Endothelial cell of umbilical vein (primary cell): Measurements from ENCODE around the gene RYR3.

ENCODE experiments used
- CTCF ChIP-seq, 2 donors: IDR thresholded peaks; 1 replicate in 1 of 2; 2 replicates in 1 of 2; pipeline ENCODE4 v1.5.1; 2011; ENCODE audit warnings: low read length in 2 of 2, mild to moderate bottlenecking in 2 of 2, moderate library complexity in 2 of 2, control low read depth in 1 of 2, inconsistent platforms in 1 of 2, low read depth in 1 of 2; ENCODE audit not compliant: insufficient read depth in 1 of 2; ENCODE audit errors: extremely low read depth in 1 of 2
- EZH2 ChIP-seq: IDR thresholded peaks from 2 replicates; pipeline ENCODE4 v1.6.1; 2012; ENCODE audit warnings: borderline replicate concordance, low read depth, mild to moderate bottlenecking, moderate library complexity, low read length, inconsistent platforms; ENCODE audit not compliant: severe bottlenecking
- JUN ChIP-seq: IDR thresholded peaks from 2 replicates; pipeline ENCODE4 v1.6.1; 2011; ENCODE audit warnings: borderline replicate concordance, low read depth; ENCODE audit not compliant: insufficient read length, insufficient read depth
- MYC ChIP-seq: IDR thresholded peaks from one replicate; pipeline ENCODE4 v1.6.1; 2011; ENCODE audit warnings: mild to moderate bottlenecking, low read depth, low read length
- POLR2A ChIP-seq: IDR thresholded peaks from 2 replicates; pipeline ENCODE4 v1.6.1; 2012; ENCODE audit warnings: low read depth, mild to moderate bottlenecking, control low read depth, low read length
- POLR2AphosphoS5 ChIP-seq: IDR thresholded peaks from 2 replicates; pipeline ENCODE4 v1.6.1; 2012; ENCODE audit warnings: low read depth, mild to moderate bottlenecking, control low read depth, low read length, moderate library complexity; ENCODE audit not compliant: insufficient read depth

- no peak for TF ChIP-seq CTCF (IDR thresholded peaks at IDR 0.05; ENCODE audit: extremely low read depth in 1 of 2, insufficient read depth in 1 of 2, low read depth in 1 of 2, low read length in 2 of 2)
- TF ChIP-seq POLR2A, result no peak
- TF ChIP-seq MYC, result no peak
- no peak for TF ChIP-seq POLR2AphosphoS5
- TF ChIP-seq EZH2, result no peak
- TF ChIP-seq JUN, result no peak
Observed at GRCh38 chr15:33778852-33779251, 468.1 kb downstream of the RYR3 start.
